ENCODE results near the gene TLK2. TPM values are rescaled to one million over a fixed set of nuclear protein-coding genes. Genes with fewer than 3 reads are reported as not detected.
A peak's percentile ranks its signal among the peaks of the same experiment; 100 is the strongest.
"Not testable (repeated sequence)": the region's sequence is repeated elsewhere in the genome, so short reads cannot be mapped to it uniquely, and the experiment has no call there.

The TLK2 gene
- total RNA-seq, 1 donor from 2014 or later, result 34.5 TPM

- H3K9me3 ChIP-seq (replicated peaks); DNase-seq; H3K4me3 ChIP-seq; H3K27me3 ChIP-seq (ENCODE audit: low read depth); H3K4me1 ChIP-seq; H3K27ac ChIP-seq (replicated peaks); intact Hi-C loops (cut with micrococcal nuclease): not testable (repeated sequence)
- peaks cover 54% of the 10 kb centered on the region for H3K36me3 ChIP-seq
Observed at GRCh38 chr17:62525317-62525716, 46.7 kb downstream of the TLK2 start.

- H3K27ac ChIP-seq (replicated peaks); H3K4me3 ChIP-seq; H3K4me1 ChIP-seq; H3K9me3 ChIP-seq (replicated peaks); intact Hi-C loops (cut with micrococcal nuclease); H3K27me3 ChIP-seq (ENCODE audit: low read depth); DNase-seq: not testable (repeated sequence)
- peaks cover 31% of the 10 kb centered on the region for H3K36me3 ChIP-seq
Observed at GRCh38 chr17:62530936-62531335, 52.3 kb downstream of the TLK2 start.

GRCh38 chr17:62536557-62536956 is 57.9 kb downstream of the TLK2 start:
- H3K27ac ChIP-seq (replicated peaks); intact Hi-C loops (cut with micrococcal nuclease); H3K27me3 ChIP-seq (ENCODE audit: low read depth); H3K9me3 ChIP-seq (replicated peaks); DNase-seq; H3K4me1 ChIP-seq; H3K4me3 ChIP-seq: not testable (repeated sequence)
- peaks cover 24% of the 10 kb centered on the region for H3K36me3 ChIP-seq

- H3K4me3 ChIP-seq; H3K9me3 ChIP-seq (replicated peaks); H3K27me3 ChIP-seq (ENCODE audit: low read depth); H3K4me1 ChIP-seq; intact Hi-C loops (cut with micrococcal nuclease); DNase-seq; H3K27ac ChIP-seq (replicated peaks): not testable (repeated sequence)
- peaks cover 25% of the 10 kb centered on the region for H3K36me3 ChIP-seq
Observed at GRCh38 chr17:62541073-62541472, 62.4 kb downstream of the TLK2 start.

GRCh38 chr17:62543278-62543775 is 64.7 kb downstream of the TLK2 start:
- H3K4me3 ChIP-seq; H3K27me3 ChIP-seq (ENCODE audit: low read depth); H3K27ac ChIP-seq (replicated peaks); DNase-seq; H3K9me3 ChIP-seq (replicated peaks); H3K4me1 ChIP-seq; intact Hi-C loops (cut with micrococcal nuclease): not testable (repeated sequence)
- H3K36me3 ChIP-seq, result peaks cover 12% of the 10 kb centered on the region

GRCh38 chr17:62546066-62546465 is 67.4 kb downstream of the TLK2 start:
- H3K27ac ChIP-seq (replicated peaks); H3K36me3 ChIP-seq; H3K9me3 ChIP-seq (replicated peaks); H3K27me3 ChIP-seq (ENCODE audit: low read depth); DNase-seq; intact Hi-C loops (cut with micrococcal nuclease); H3K4me1 ChIP-seq; H3K4me3 ChIP-seq: not testable (repeated sequence)

GRCh38 chr17:62552851-62553659 is 74.4 kb downstream of the TLK2 start:
- H3K36me3 ChIP-seq, result peaks cover 12% of the 10 kb centered on the region
- H3K9me3 ChIP-seq (replicated peaks); H3K4me3 ChIP-seq; H3K27me3 ChIP-seq (ENCODE audit: low read depth); intact Hi-C loops (cut with micrococcal nuclease); H3K27ac ChIP-seq (replicated peaks); H3K4me1 ChIP-seq; DNase-seq: not testable (repeated sequence)
- TF ChIP-seq CTCF (IDR thresholded peaks at IDR 0.05; ENCODE audit: borderline replicate concordance), result peak; percentile 69

GRCh38 chr17:62557532-62557931 is 78.9 kb downstream of the TLK2 start:
- DNase-seq; intact Hi-C loops (cut with micrococcal nuclease): not testable (repeated sequence)

GRCh38 chr17:62558941-62559340 is 80.3 kb downstream of the TLK2 start:
- intact Hi-C loops (cut with micrococcal nuclease); H3K4me1 ChIP-seq; H3K27me3 ChIP-seq (ENCODE audit: low read depth); DNase-seq; H3K4me3 ChIP-seq; H3K9me3 ChIP-seq (replicated peaks); H3K27ac ChIP-seq (replicated peaks): not testable (repeated sequence)
- peaks cover 36% of the 10 kb centered on the region for H3K36me3 ChIP-seq

More at GRCh38 chr17:62557532-62557931, 78.9 kb downstream of the TLK2 start:
- H3K9me3 ChIP-seq (replicated peaks); H3K27ac ChIP-seq (replicated peaks); H3K27me3 ChIP-seq (ENCODE audit: low read depth); H3K4me3 ChIP-seq; H3K4me1 ChIP-seq: not testable (repeated sequence)
- peaks cover 30% of the 10 kb centered on the region for H3K36me3 ChIP-seq

GRCh38 chr17:62560971-62561370 is 82.3 kb downstream of the TLK2 start:
- H3K9me3 ChIP-seq (replicated peaks); intact Hi-C loops (cut with micrococcal nuclease); H3K4me1 ChIP-seq; H3K27me3 ChIP-seq (ENCODE audit: low read depth); DNase-seq; H3K4me3 ChIP-seq; H3K27ac ChIP-seq (replicated peaks): not testable (repeated sequence)
- peaks cover 41% of the 10 kb centered on the region for H3K36me3 ChIP-seq

Measured in left ventricle myocardium inferior (tissue), 1 donor.